Ovary (tissue), 3 donors: ENCODE measurements around the gene KCNJ4.

ENCODE experiments used
- CTCF ChIP-seq, 3 donors: fragments of 450-650 bp in 2 of 3; fragments of 200-600 bp in 1 of 3; IDR thresholded peaks; one replicate each; pipeline versions ENCODE4 v1.5.1 to v1.8.0; 2016 to 2022; ENCODE audit warnings: antibody characterized with exemption in 3 of 3, mild to moderate bottlenecking in 1 of 3
- POLR2A ChIP-seq: fragments of 450-650 bp; IDR thresholded peaks from one replicate; pipeline ENCODE4 v1.6.1; 2017; ENCODE audit warnings: antibody characterized with exemption, mild to moderate bottlenecking, moderate library complexity
- donor health status: DM: no; HTN: no; CAD: no.

GRCh38 chr22:38479096-38479837 lies 24.3 kb upstream of the KCNJ4 start:
- TF ChIP-seq CTCF (IDR thresholded peaks at IDR 0.05) (no peak), POLR2A (no peak)
